ENCODE data around the gene ADAR. TPM values are rescaled to one million over a fixed set of nuclear protein-coding genes. Genes with fewer than 3 reads are reported as not detected.
A peak's percentile ranks its signal among the peaks of the same experiment; 100 is the strongest.

The ADAR gene
- total RNA-seq, 2 experiments from 2014 or later = 377 to 398 TPM

- H3K4me1 Mint-ChIP-seq = peaks cover 43% of the 10 kb centered on the region
- H3K27ac Mint-ChIP-seq = peak overlapping the region; percentile 81
- ChIA-PET POLR2A (interaction anchor here (0.8 to 1.9 kb wide), 7 partner anchors 16 to 378 kb away, joined by 3 to 7 read pairs (median 4); partner anchors contain the start of gene PMVK), CTCF (interaction anchor here (0.6 to 2.5 kb wide), 44 partner anchors 9 to 527 kb away, joined by 3 to 19 read pairs (median 5); partner anchors contain the start of genes ADAM15, CHRNB2, FLAD1 and PBXIP1)
- peaks cover 37% of the 10 kb centered on the region for H3K36me3 Mint-ChIP-seq (ENCODE audit: low read depth)
- peak; percentile 99 for DNase-seq
- H3K9me3 Mint-ChIP-seq = no peaks in the 10 kb centered on the region
- peak overlapping the region; percentile 77 for H3K4me3 Mint-ChIP-seq
- H3K27me3 Mint-ChIP-seq = no peaks in the 10 kb centered on the region
These were observed 49.1 kb downstream of the ADAR start for GRCh38 chr1:154558720-154559465.

- no peaks in the 10 kb centered on the region for H3K27me3 Mint-ChIP-seq
- H3K4me3 Mint-ChIP-seq = peak within 1 kb of the TSS; percentile 87
- peak; percentile 54 for DNase-seq
- peak within 1 kb of the TSS; percentile 81 for H3K27ac Mint-ChIP-seq
- ChIA-PET CTCF (interaction anchor here (0.6 to 2.8 kb wide), 3 partner anchors 12 to 82 kb away, joined by 3 to 8 read pairs (median 6); no protein-coding TSS in a partner anchor), POLR2A (interaction anchor here (1.0 kb wide), 2 partner anchors 376 to 378 kb away, joined by 3 read pairs; partner anchors contain the start of gene PMVK)
- peaks cover 43% of the 10 kb centered on the region for H3K4me1 Mint-ChIP-seq
- H3K9me3 Mint-ChIP-seq = no peaks in the 10 kb centered on the region
- H3K36me3 Mint-ChIP-seq (ENCODE audit: low read depth) = peaks cover 44% of the 10 kb centered on the region
These were observed 49.9 kb downstream of the ADAR start, which contains the start of gene UBE2Q1 for GRCh38 chr1:154557939-154558719. Gene UBE2Q1, minus strand, starts transcription at chr1:154558662. Its CDS starts 109 bp downstream, at chr1:154558553.

GRCh38 chr1:154557248-154557938 is 50.6 kb downstream of the ADAR start:
- peaks cover 52% of the 10 kb centered on the region for H3K36me3 Mint-ChIP-seq (ENCODE audit: low read depth)
- H3K9me3 Mint-ChIP-seq = no peaks in the 10 kb centered on the region
- no peak for DNase-seq
- peak overlapping the region; percentile 87 for H3K4me3 Mint-ChIP-seq
- H3K4me1 Mint-ChIP-seq = peaks cover 43% of the 10 kb centered on the region
- POLR2A ChIA-PET = interaction anchor here (1.0 kb wide), 2 partner anchors 376 to 379 kb away, joined by 3 read pairs; partner anchors contain the start of gene PMVK
- H3K27me3 Mint-ChIP-seq = no peaks in the 10 kb centered on the region
- H3K27ac Mint-ChIP-seq = peak overlapping the region; percentile 79
- CTCF ChIA-PET = interaction anchor here (1.4 to 2.8 kb wide), 2 partner anchors 11 to 78 kb away, joined by 6 to 8 read pairs; no protein-coding TSS in a partner anchor

- peak overlapping the region; percentile 13 for H3K27ac Mint-ChIP-seq
- CTCF ChIA-PET = interaction anchor here (2.8 kb wide), 1 partner anchor 10 kb away, joined by 8 read pairs; no protein-coding TSS in a partner anchor
- no peaks in the 10 kb centered on the region for H3K27me3 Mint-ChIP-seq
- H3K36me3 Mint-ChIP-seq (ENCODE audit: low read depth) = peaks cover 59% of the 10 kb centered on the region
- no peak for DNase-seq
- POLR2A ChIA-PET = no interaction called here
- H3K4me1 Mint-ChIP-seq = peaks cover 45% of the 10 kb centered on the region
- no peaks in the 10 kb centered on the region for H3K9me3 Mint-ChIP-seq
- peak overlapping the region; percentile 87 for H3K4me3 Mint-ChIP-seq
These were observed 51.6 kb downstream of the ADAR start for GRCh38 chr1:154556422-154556821.

- no peak overlapping the region for H3K27ac Mint-ChIP-seq
These were observed 54.6 kb downstream of the ADAR start for GRCh38 chr1:154553056-154554030.

GRCh38 chr1:154552036-154552435 is 56.0 kb downstream of the ADAR start:
- DNase-seq = no peak
- no peaks in the 10 kb centered on the region for H3K9me3 Mint-ChIP-seq
- H3K27ac Mint-ChIP-seq = no peak overlapping the region
- no peaks in the 10 kb centered on the region for H3K27me3 Mint-ChIP-seq
- ChIA-PET CTCF (interaction anchor here (0.6 kb wide), 1 partner anchor 340 kb away, joined by 3 read pairs; no protein-coding TSS in a partner anchor), POLR2A (interaction anchor here (1.1 kb wide), 1 partner anchor 14 kb away, joined by 3 read pairs; no protein-coding TSS in a partner anchor)
- no peak overlapping the region for H3K4me3 Mint-ChIP-seq
- H3K4me1 Mint-ChIP-seq = peaks cover 37% of the 10 kb centered on the region
- H3K36me3 Mint-ChIP-seq (ENCODE audit: low read depth) = peaks cover 77% of the 10 kb centered on the region

More at GRCh38 chr1:154553056-154554030, 54.6 kb downstream of the ADAR start:
- DNase-seq = no peak
- ChIA-PET POLR2A (interaction anchor here (0.6 to 1.9 kb wide), 3 partner anchors 20 to 383 kb away, joined by 3 to 4 read pairs (median 3); partner anchors contain the start of gene PMVK), CTCF (interaction anchor here (1.0 to 1.5 kb wide), 2 partner anchors 8 to 73 kb away, joined by 7 to 8 read pairs; no protein-coding TSS in a partner anchor)
- Mint-ChIP-seq H3K4me3 (no peak overlapping the region), H3K4me1 (peaks cover 44% of the 10 kb centered on the region), H3K9me3 (no peaks in the 10 kb centered on the region), H3K36me3 (ENCODE audit: low read depth) (peaks cover 82% of the 10 kb centered on the region), H3K27me3 (no peaks in the 10 kb centered on the region)

- no peak overlapping the region for H3K4me3 Mint-ChIP-seq
- ChIA-PET POLR2A (interaction anchor here (1.1 kb wide), 1 partner anchor 15 kb away, joined by 3 read pairs; no protein-coding TSS in a partner anchor), CTCF (no interaction called here)
- H3K9me3 Mint-ChIP-seq = no peaks in the 10 kb centered on the region
- H3K36me3 Mint-ChIP-seq (ENCODE audit: low read depth) = peaks cover 75% of the 10 kb centered on the region
- no peak overlapping the region for H3K27ac Mint-ChIP-seq
- no peak for DNase-seq
- no peaks in the 10 kb centered on the region for H3K27me3 Mint-ChIP-seq
- peaks cover 32% of the 10 kb centered on the region for H3K4me1 Mint-ChIP-seq
These were observed 56.5 kb downstream of the ADAR start for GRCh38 chr1:154551474-154551873.

- DNase-seq = no peak
- H3K27ac Mint-ChIP-seq = no peak overlapping the region
- peaks cover 67% of the 10 kb centered on the region for H3K36me3 Mint-ChIP-seq (ENCODE audit: low read depth)
- no peaks in the 10 kb centered on the region for H3K9me3 Mint-ChIP-seq
- CTCF ChIA-PET = no interaction called here
- H3K4me3 Mint-ChIP-seq = no peak overlapping the region
- H3K4me1 Mint-ChIP-seq = peaks cover 24% of the 10 kb centered on the region
- H3K27me3 Mint-ChIP-seq = no peaks in the 10 kb centered on the region
- POLR2A ChIA-PET = no interaction called here
These were observed 57.3 kb downstream of the ADAR start for GRCh38 chr1:154550657-154551056.

- ChIA-PET POLR2A (no interaction called here), CTCF (interaction anchor here (5.6 kb wide), 1 partner anchor 69 kb away, joined by 111 read pairs; no protein-coding TSS in a partner anchor)
- H3K27ac Mint-ChIP-seq = no peak overlapping the region
- H3K4me3 Mint-ChIP-seq = no peak overlapping the region
- peaks cover 61% of the 10 kb centered on the region for H3K36me3 Mint-ChIP-seq (ENCODE audit: low read depth)
- peaks cover 18% of the 10 kb centered on the region for H3K4me1 Mint-ChIP-seq
- DNase-seq = no peak
- H3K27me3 Mint-ChIP-seq = no peaks in the 10 kb centered on the region
- no peaks in the 10 kb centered on the region for H3K9me3 Mint-ChIP-seq
These were observed 57.9 kb downstream of the ADAR start for GRCh38 chr1:154550070-154550469.

- ChIA-PET POLR2A (no interaction called here), CTCF (interaction anchor here (5.6 kb wide), 1 partner anchor 68 kb away, joined by 111 read pairs; no protein-coding TSS in a partner anchor)
- H3K9me3 Mint-ChIP-seq = no peaks in the 10 kb centered on the region
- H3K4me1 Mint-ChIP-seq = peaks cover 14% of the 10 kb centered on the region
- peaks cover 54% of the 10 kb centered on the region for H3K36me3 Mint-ChIP-seq (ENCODE audit: low read depth)
- no peak overlapping the region for H3K4me3 Mint-ChIP-seq
- H3K27ac Mint-ChIP-seq = no peak overlapping the region
- no peaks in the 10 kb centered on the region for H3K27me3 Mint-ChIP-seq
- no peak for DNase-seq
These were observed 58.7 kb downstream of the ADAR start for GRCh38 chr1:154549202-154549770.

GRCh38 chr1:154548028-154548427 is 60.0 kb downstream of the ADAR start:
- no peaks in the 10 kb centered on the region for H3K27me3 Mint-ChIP-seq
- CTCF ChIA-PET = interaction anchor here (5.6 kb wide), 1 partner anchor 67 kb away, joined by 111 read pairs; no protein-coding TSS in a partner anchor
- DNase-seq = no peak
- no peak overlapping the region for H3K4me3 Mint-ChIP-seq
- H3K27ac Mint-ChIP-seq = no peak overlapping the region
- POLR2A ChIA-PET = no interaction called here
- no peaks in the 10 kb centered on the region for H3K9me3 Mint-ChIP-seq
- H3K4me1 Mint-ChIP-seq = peaks cover 14% of the 10 kb centered on the region
- peaks cover 43% of the 10 kb centered on the region for H3K36me3 Mint-ChIP-seq (ENCODE audit: low read depth)
